ENCODE data around the gene PEDS1. TPM values are rescaled to one million over a fixed set of nuclear protein-coding genes. Genes with fewer than 3 reads are reported as not detected.

PEDS1 gene
- total and polyA plus RNA-seq, 11 donors, result 13.7 to 37.4 (median 28.4) TPM

- peaks cover 0 to 37% (median 25%) of the 10 kb centered on the region in 9 donors for H3K36me3 ChIP-seq
- H3K4me1 ChIP-seq, result peaks cover 0 to 90% (median 42%) of the 10 kb centered on the region in 12 donors
- H3K9me3 ChIP-seq, result no peaks in the 10 kb centered on the region
- DNase-seq (no peak), ATAC-seq (no peak)
- H3K4me3 ChIP-seq, result no peak overlapping the region
- intact Hi-C loops (cut with DNase I), result no loop called here
- peak overlapping the region in 10 of 12 donors; percentile 59 to 93 (median 70) for H3K27ac ChIP-seq
- no peak for TF ChIP-seq POLR2A (IDR thresholded peaks at IDR 0.05)
- no peak for TF ChIP-seq CTCF (IDR thresholded peaks at IDR 0.05)
- H3K27me3 ChIP-seq, result no peaks in the 10 kb centered on the region
- 89 to 95% (median 91%) methylated on average over 6 of the region's 6 CpGs for WGBS, 4 donors
Observed at GRCh38 chr20:50146214-50146613, 7.3 kb downstream of the PEDS1 start.

GRCh38 chr20:50145566-50145965 lies 8.0 kb downstream of the PEDS1 start:
- H3K27ac ChIP-seq, result peak overlapping the region in 3 of 12 donors; percentile 31 to 93 (median 59)
- TF ChIP-seq POLR2A (IDR thresholded peaks at IDR 0.05) (no peak), CTCF (IDR thresholded peaks at IDR 0.05) (no peak)
- H3K4me3 ChIP-seq, result no peak overlapping the region
- H3K27me3 ChIP-seq, result no peaks in the 10 kb centered on the region
- peaks cover 0 to 41% (median 30%) of the 10 kb centered on the region in 9 donors for H3K36me3 ChIP-seq
- intact Hi-C loops (cut with DNase I), result no loop called here
- ATAC-seq (no peak), DNase-seq (no peak)
- no peaks in the 10 kb centered on the region for H3K9me3 ChIP-seq
- whole genome bisulfite sequencing, 4 donors, result 89 to 97% (median 93%) methylated on average over 6 of the region's 6 CpGs
- peaks cover 0 to 90% (median 40%) of the 10 kb centered on the region in 12 donors for H3K4me1 ChIP-seq

GRCh38 chr20:50144362-50144761 lies 9.2 kb downstream of the PEDS1 start:
- no peaks in the 10 kb centered on the region for H3K9me3 ChIP-seq
- H3K27ac ChIP-seq, result peak overlapping the region in 2 of 12 donors; percentile 33 to 43
- peaks cover 0 to 87% (median 39%) of the 10 kb centered on the region in 12 donors for H3K4me1 ChIP-seq
- TF ChIP-seq POLR2A (IDR thresholded peaks at IDR 0.05), result no peak
- no peak for TF ChIP-seq CTCF (IDR thresholded peaks at IDR 0.05)
- no peaks in the 10 kb centered on the region for H3K27me3 ChIP-seq
- DNase-seq (peak in 2 of 5 donors; percentile 53 to 72), ATAC-seq (peak in 2 of 4 donors; percentile 53 to 77)
- WGBS, 4 donors, result 60 to 78% (median 73%) methylated on average over 4 of the region's 4 CpGs
- intact Hi-C loops (cut with DNase I), result no loop called here
- H3K4me3 ChIP-seq, result no peak overlapping the region
- peaks cover 0 to 47% (median 30%) of the 10 kb centered on the region in 9 donors for H3K36me3 ChIP-seq

GRCh38 chr20:50142812-50143211 lies 10.7 kb downstream of the PEDS1 start:
- intact Hi-C loops (cut with DNase I), result no loop called here
- ATAC-seq (no peak), DNase-seq (no peak)
- TF ChIP-seq POLR2A (IDR thresholded peaks at IDR 0.05) (no peak), CTCF (IDR thresholded peaks at IDR 0.05) (no peak)
- 73 to 89% (median 86%) methylated on average over 6 of the region's 6 CpGs for WGBS, 4 donors
- Histone ChIP-seq H3K9me3 (no peaks in the 10 kb centered on the region), H3K27ac (peak overlapping the region in 2 of 12 donors; percentile 26 to 54), H3K4me1 (peaks cover 3 to 85% (median 44%) of the 10 kb centered on the region in 12 donors), H3K27me3 (no peaks in the 10 kb centered on the region), H3K36me3 (peaks cover 0 to 34% (median 24%) of the 10 kb centered on the region in 9 donors), H3K4me3 (no peak overlapping the region)
